ENCODE data around the gene C13orf46.

C13orf46 gene

DNA sequence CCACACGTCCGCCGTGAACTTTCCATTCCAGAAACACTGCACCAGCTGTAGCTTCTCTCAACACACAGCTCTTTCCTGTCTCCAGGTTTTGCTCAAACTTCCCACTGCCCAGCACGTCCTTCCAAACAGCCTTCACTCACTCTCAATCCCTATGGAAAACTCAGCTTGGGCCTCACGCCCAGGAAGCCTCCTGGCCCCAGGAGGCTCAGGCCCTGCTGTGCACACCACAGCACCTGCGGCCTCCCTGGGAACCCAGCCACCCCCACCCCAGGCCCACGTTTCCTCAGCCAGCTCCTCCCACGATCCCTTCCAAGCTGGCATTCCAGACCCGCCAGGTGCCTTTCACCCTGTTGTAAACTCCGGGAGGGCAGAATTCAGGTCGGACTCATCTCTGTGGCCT is 35.2 kb downstream of the C13orf46 start:
- CTCF ChIA-PET: no interaction called here
- 92% methylated on average over 8 of the region's 11 CpGs for WGBS (ENCODE audit: insufficient coverage)
- no peaks in the 10 kb centered on the region for H3K4me1 ChIP-seq (ENCODE audit: control extremely low read depth in 1 of 4, control insufficient read depth in 4 of 4, insufficient read depth in 4 of 4, low read length in 3 of 4)
- no peak overlapping the region for H3K4me3 ChIP-seq (ENCODE audit: control insufficient read depth in 1 of 7, extremely low read depth in 1 of 7, insufficient read depth in 4 of 7, low read depth in 2 of 7, low read length in 6 of 7)
- no peaks in the 10 kb centered on the region for H3K36me3 ChIP-seq (ENCODE audit: control insufficient read depth in 4 of 4, insufficient read depth in 4 of 4, low read length in 3 of 4)
- no peak overlapping the region for H3K27ac ChIP-seq (ENCODE audit: insufficient read depth in 1 of 2, low read depth in 1 of 2, low read length in 2 of 2, poor library complexity in 1 of 2, severe bottlenecking in 2 of 2)
- peaks cover 0 to 25% (median 9%) of the 10 kb centered on the region in 5 experiments for H3K27me3 ChIP-seq (replicated peaks in 2 of 5; ENCODE audit: control insufficient read depth in 4 of 5, insufficient read depth in 5 of 5, low read length in 4 of 5)
- POLR2A ChIA-PET: interaction anchor here (0.6 kb wide), 1 partner anchor 179 kb away, joined by 3 read pairs; no protein-coding TSS in a partner anchor
- no peak for DNase-seq
- H3K9me3 ChIP-seq (ENCODE audit: control extremely low read depth in 1 of 5, control insufficient read depth in 4 of 5, insufficient read depth in 2 of 5, low read depth in 1 of 5, low read length in 4 of 5): no peaks in the 10 kb centered on the region

DNA sequence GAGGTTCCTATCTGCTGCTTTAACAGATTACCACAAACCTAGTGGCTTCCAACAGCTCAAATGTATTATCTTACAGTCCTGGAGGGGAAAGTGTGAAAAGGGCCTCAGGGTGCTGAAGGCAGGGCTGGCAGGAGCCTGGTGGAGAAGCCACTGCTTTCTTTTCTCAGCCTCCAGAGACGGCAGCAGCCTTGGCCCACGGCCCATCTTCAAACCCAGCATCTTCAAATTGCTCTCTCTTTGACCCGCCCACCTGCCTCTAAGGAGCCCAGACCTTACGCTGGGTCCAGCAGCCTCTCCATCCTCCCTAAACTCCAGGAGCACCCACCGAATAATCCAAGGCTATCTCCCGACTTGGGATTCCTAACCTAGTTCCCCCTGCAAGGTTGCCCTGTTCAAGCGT is 35.6 kb downstream of the C13orf46 start:
- Histone ChIP-seq H3K4me3 (ENCODE audit: control insufficient read depth in 1 of 7, extremely low read depth in 1 of 7, insufficient read depth in 4 of 7, low read depth in 2 of 7, low read length in 6 of 7) (no peak overlapping the region), H3K4me1 (ENCODE audit: control extremely low read depth in 1 of 4, control insufficient read depth in 4 of 4, insufficient read depth in 4 of 4, low read length in 3 of 4) (no peaks in the 10 kb centered on the region), H3K27ac (ENCODE audit: insufficient read depth in 1 of 2, low read depth in 1 of 2, low read length in 2 of 2, poor library complexity in 1 of 2, severe bottlenecking in 2 of 2) (no peak overlapping the region), H3K9me3 (ENCODE audit: control extremely low read depth in 1 of 5, control insufficient read depth in 4 of 5, insufficient read depth in 2 of 5, low read depth in 1 of 5, low read length in 4 of 5) (no peaks in the 10 kb centered on the region), H3K27me3 (replicated peaks in 2 of 5; ENCODE audit: control insufficient read depth in 4 of 5, insufficient read depth in 5 of 5, low read length in 4 of 5) (peaks cover 0 to 25% (median 5%) of the 10 kb centered on the region in 5 experiments), H3K36me3 (ENCODE audit: control insufficient read depth in 4 of 4, insufficient read depth in 4 of 4, low read length in 3 of 4) (no peaks in the 10 kb centered on the region)
- no peak for DNase-seq
- WGBS (ENCODE audit: insufficient coverage): 89% methylated on average over 7 of the region's 7 CpGs
- POLR2A ChIA-PET: no interaction called here
- CTCF ChIA-PET: interaction anchor here (1.6 kb wide), 1 partner anchor 288 kb away, joined by 3 read pairs; no protein-coding TSS in a partner anchor

DNA sequence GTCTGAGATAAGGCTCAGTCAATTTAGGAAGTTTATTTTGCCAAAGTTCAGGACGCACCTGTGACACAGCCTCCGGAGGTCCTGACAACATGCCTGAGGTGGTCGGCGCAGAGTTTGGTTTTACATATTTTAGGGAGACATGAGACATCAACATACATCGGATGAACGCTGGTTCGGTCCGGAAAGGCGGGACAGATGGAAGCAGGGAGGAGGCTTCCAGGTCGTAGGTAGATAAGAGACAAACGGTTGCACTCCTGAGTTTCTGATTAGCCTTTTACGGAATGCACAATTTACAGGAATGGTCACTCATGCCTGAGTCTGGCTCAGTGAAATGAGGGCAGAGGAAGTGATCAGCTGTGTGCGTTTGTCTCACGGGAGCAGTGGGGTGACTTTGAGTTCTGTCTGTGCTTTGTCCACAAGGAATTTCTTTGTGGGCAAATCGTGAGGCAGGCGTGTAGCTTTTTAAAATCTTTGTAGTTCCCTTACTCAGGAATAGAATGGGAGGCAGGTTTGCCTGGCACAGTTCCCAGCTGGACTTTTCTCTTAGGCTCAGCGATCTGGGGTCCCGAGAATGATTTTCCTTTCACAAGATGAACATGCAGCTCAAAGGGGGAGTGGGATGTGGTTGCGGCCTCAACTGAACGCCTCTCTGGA is 36.2 kb downstream of the C13orf46 start:
- ChIA-PET POLR2A (no interaction called here), CTCF (interaction anchor here (1.6 kb wide), 1 partner anchor 288 kb away, joined by 3 read pairs; no protein-coding TSS in a partner anchor)
- Histone ChIP-seq H3K27me3 (replicated peaks in 2 of 5; ENCODE audit: control insufficient read depth in 4 of 5, insufficient read depth in 5 of 5, low read length in 4 of 5) (peaks cover 0 to 25% (median 5%) of the 10 kb centered on the region in 5 experiments), H3K4me3 (ENCODE audit: control insufficient read depth in 1 of 7, extremely low read depth in 1 of 7, insufficient read depth in 4 of 7, low read depth in 2 of 7, low read length in 6 of 7) (no peak overlapping the region), H3K9me3 (ENCODE audit: control extremely low read depth in 1 of 5, control insufficient read depth in 4 of 5, insufficient read depth in 2 of 5, low read depth in 1 of 5, low read length in 4 of 5) (no peaks in the 10 kb centered on the region), H3K36me3 (ENCODE audit: control insufficient read depth in 4 of 4, insufficient read depth in 4 of 4, low read length in 3 of 4) (no peaks in the 10 kb centered on the region), H3K27ac (ENCODE audit: insufficient read depth in 1 of 2, low read depth in 1 of 2, low read length in 2 of 2, poor library complexity in 1 of 2, severe bottlenecking in 2 of 2) (no peak overlapping the region), H3K4me1 (ENCODE audit: control extremely low read depth in 1 of 4, control insufficient read depth in 4 of 4, insufficient read depth in 4 of 4, low read length in 3 of 4) (no peaks in the 10 kb centered on the region)
- DNase-seq: no peak
- 89% methylated on average over 17 of the region's 20 CpGs for WGBS (ENCODE audit: insufficient coverage)

DNA sequence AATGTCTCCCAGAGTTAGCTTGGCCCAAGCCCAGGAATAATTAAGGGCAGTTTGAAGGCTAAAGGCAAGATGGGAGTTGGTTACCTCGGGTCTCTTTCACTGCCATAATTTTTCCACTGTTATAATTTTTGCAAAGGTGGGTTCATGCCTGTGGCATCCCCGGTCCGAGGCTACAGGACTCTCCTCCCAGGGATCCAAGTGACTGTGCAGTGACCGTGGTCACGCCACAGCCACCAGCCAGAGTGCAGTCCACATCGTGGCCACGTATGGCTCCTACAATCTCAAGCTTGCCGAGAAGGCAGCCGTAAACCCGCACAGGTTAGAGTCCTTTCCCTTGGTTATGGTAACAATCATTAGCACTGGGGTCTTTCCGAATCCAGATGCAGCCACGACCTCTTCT is 36.8 kb downstream of the C13orf46 start:
- 94% methylated on average over 12 of the region's 12 CpGs for WGBS (ENCODE audit: insufficient coverage)
- Histone ChIP-seq H3K27me3 (replicated peaks in 2 of 5; ENCODE audit: control insufficient read depth in 4 of 5, insufficient read depth in 5 of 5, low read length in 4 of 5) (peaks cover 0 to 24% (median 6%) of the 10 kb centered on the region in 5 experiments), H3K27ac (ENCODE audit: insufficient read depth in 1 of 2, low read depth in 1 of 2, low read length in 2 of 2, poor library complexity in 1 of 2, severe bottlenecking in 2 of 2) (no peak overlapping the region), H3K4me3 (ENCODE audit: control insufficient read depth in 1 of 7, extremely low read depth in 1 of 7, insufficient read depth in 4 of 7, low read depth in 2 of 7, low read length in 6 of 7) (no peak overlapping the region), H3K9me3 (ENCODE audit: control extremely low read depth in 1 of 5, control insufficient read depth in 4 of 5, insufficient read depth in 2 of 5, low read depth in 1 of 5, low read length in 4 of 5) (no peaks in the 10 kb centered on the region), H3K4me1 (ENCODE audit: control extremely low read depth in 1 of 4, control insufficient read depth in 4 of 4, insufficient read depth in 4 of 4, low read length in 3 of 4) (no peaks in the 10 kb centered on the region), H3K36me3 (ENCODE audit: control insufficient read depth in 4 of 4, insufficient read depth in 4 of 4, low read length in 3 of 4) (no peaks in the 10 kb centered on the region)
- DNase-seq: no peak
- CTCF ChIA-PET: interaction anchor here (0.6 to 1.6 kb wide), 2 partner anchors 289 to 328 kb away, joined by 3 to 4 read pairs; no protein-coding TSS in a partner anchor
- POLR2A ChIA-PET: no interaction called here

DNA sequence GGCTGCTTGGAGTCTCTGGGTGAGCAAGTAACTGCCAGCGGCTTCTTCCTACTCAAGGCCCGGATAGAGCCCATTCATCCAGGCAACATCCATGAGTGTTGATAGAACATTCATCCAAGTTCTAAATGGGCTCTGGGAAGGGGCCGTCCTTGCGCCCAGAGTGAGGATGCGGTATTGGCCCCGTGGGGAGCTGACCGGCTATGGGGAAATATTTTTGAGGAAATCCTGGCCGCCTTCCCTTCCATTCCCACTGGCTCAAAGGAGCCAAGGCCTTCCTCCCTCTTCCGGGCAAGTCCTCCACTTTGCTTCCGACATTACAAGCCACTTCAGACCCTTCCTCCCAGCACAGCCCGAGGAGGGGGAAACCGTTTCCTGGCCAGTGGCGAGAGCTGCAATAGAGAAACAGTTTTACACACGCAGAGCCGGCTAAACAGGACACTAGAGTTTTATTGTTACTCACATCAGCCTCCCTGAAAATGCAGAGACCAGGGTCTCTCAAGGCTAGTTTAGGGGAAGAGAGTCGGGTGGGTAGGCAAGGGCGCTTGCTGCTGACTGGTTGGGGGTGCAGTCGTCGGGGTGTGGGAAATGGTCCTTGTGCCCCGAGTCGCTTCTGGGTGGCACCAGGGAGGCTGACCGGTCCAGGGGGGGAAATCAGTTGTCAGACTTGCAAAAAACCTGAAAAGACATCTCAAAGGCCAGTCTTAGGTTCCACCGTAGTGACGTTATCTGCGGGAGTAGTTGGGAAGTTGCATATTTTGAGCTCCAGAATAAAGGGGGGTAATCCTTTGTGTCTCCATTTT is 37.5 kb downstream of the C13orf46 start:
- Histone ChIP-seq H3K36me3 (ENCODE audit: control insufficient read depth in 4 of 4, insufficient read depth in 4 of 4, low read length in 3 of 4) (no peaks in the 10 kb centered on the region), H3K4me1 (ENCODE audit: control extremely low read depth in 1 of 4, control insufficient read depth in 4 of 4, insufficient read depth in 4 of 4, low read length in 3 of 4) (no peaks in the 10 kb centered on the region), H3K27ac (ENCODE audit: insufficient read depth in 1 of 2, low read depth in 1 of 2, low read length in 2 of 2, poor library complexity in 1 of 2, severe bottlenecking in 2 of 2) (no peak overlapping the region), H3K27me3 (replicated peaks in 2 of 5; ENCODE audit: control insufficient read depth in 4 of 5, insufficient read depth in 5 of 5, low read length in 4 of 5) (peaks cover 0 to 17% (median 6%) of the 10 kb centered on the region in 5 experiments), H3K9me3 (ENCODE audit: control extremely low read depth in 1 of 5, control insufficient read depth in 4 of 5, insufficient read depth in 2 of 5, low read depth in 1 of 5, low read length in 4 of 5) (no peaks in the 10 kb centered on the region), H3K4me3 (ENCODE audit: control insufficient read depth in 1 of 7, extremely low read depth in 1 of 7, insufficient read depth in 4 of 7, low read depth in 2 of 7, low read length in 6 of 7) (no peak overlapping the region)
- WGBS (ENCODE audit: insufficient coverage): 93% methylated on average over 18 of the region's 25 CpGs
- DNase-seq: no peak
- CTCF ChIA-PET: interaction anchor here (0.6 to 1.6 kb wide), 2 partner anchors 290 to 327 kb away, joined by 3 to 4 read pairs; no protein-coding TSS in a partner anchor
- POLR2A ChIA-PET: no interaction called here

DNA sequence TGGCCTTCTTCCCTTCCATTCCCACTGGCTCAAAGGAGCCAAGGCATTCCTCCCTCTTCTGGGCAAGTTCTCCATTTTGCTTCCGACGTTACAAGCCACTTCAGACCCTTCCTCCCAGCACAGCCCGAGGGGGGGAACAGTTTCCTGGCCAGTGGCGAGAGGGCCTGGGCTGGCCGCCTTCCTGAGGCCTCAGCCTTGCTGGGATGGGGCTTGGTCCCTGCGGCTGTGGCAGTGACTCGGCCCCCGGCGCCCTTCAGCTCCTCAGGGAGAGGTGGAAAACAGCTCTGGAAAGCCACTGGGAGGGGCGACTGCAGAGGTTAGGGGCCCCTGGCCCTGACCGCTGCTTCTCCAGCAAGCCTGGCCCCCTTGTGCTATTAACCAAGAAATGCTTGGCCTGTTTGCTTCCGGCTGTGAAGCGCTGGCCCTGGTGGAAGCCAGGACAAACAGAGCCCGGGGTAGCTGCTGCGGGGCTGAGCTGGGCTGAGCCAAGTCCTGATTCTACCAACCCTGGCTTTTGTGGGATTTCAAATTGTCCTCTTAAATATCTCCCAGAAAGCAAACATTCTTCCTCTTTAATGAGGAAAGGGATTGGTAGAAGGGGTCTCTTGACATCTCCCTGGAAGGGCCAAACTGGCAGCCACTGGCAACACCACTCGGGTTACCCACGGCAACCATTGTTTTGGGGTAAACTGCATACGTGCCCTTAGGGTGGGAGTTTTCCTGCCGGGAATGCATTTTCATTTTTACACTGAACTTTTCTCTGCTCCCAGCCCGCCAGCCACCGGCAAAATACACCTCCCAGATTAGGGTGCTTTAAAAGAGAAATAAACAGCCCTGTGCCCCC is 38.7 kb downstream of the C13orf46 start:
- peaks cover 0 to 16% (median 6%) of the 10 kb centered on the region in 5 experiments for H3K27me3 ChIP-seq (replicated peaks in 2 of 5; ENCODE audit: control insufficient read depth in 4 of 5, insufficient read depth in 5 of 5, low read length in 4 of 5)
- CTCF ChIA-PET: no interaction called here
- no peak overlapping the region for H3K4me3 ChIP-seq (ENCODE audit: control insufficient read depth in 1 of 7, extremely low read depth in 1 of 7, insufficient read depth in 4 of 7, low read depth in 2 of 7, low read length in 6 of 7)
- H3K4me1 ChIP-seq (ENCODE audit: control extremely low read depth in 1 of 4, control insufficient read depth in 4 of 4, insufficient read depth in 4 of 4, low read length in 3 of 4): no peaks in the 10 kb centered on the region
- no peaks in the 10 kb centered on the region for H3K9me3 ChIP-seq (ENCODE audit: control extremely low read depth in 1 of 5, control insufficient read depth in 4 of 5, insufficient read depth in 2 of 5, low read depth in 1 of 5, low read length in 4 of 5)
- 71% methylated on average over 18 of the region's 21 CpGs for WGBS (ENCODE audit: insufficient coverage)
- POLR2A ChIA-PET: no interaction called here
- no peak overlapping the region for H3K27ac ChIP-seq (ENCODE audit: insufficient read depth in 1 of 2, low read depth in 1 of 2, low read length in 2 of 2, poor library complexity in 1 of 2, severe bottlenecking in 2 of 2)
- no peaks in the 10 kb centered on the region for H3K36me3 ChIP-seq (ENCODE audit: control insufficient read depth in 4 of 4, insufficient read depth in 4 of 4, low read length in 3 of 4)
- no peak for DNase-seq

Measured in common myeloid progenitor, CD34-positive (primary cell).